NB4 (cell line): Measurements from ENCODE around the gene TMEM59L.

ENCODE experiments used
- MAX ChIP-seq: IDR thresholded peaks from 2 replicates; pipeline ENCODE4 v1.6.1; 2011; ENCODE audit warnings: low read depth, low read length
- POLR2A ChIP-seq: IDR thresholded peaks from 2 replicates; pipeline ENCODE4 v1.6.1; 2011; ENCODE audit warnings: mild to moderate bottlenecking; ENCODE audit not compliant: insufficient read length; ENCODE audit errors: extremely low read depth
- TF ChIP-seq, protein P1 (sequence below): IDR thresholded peaks from one replicate; pipeline ENCODE4 v1.5.1; 2012; ENCODE audit warnings: low read depth, low read length

GRCh38 chr19:18610245-18610555 is 2.5 kb upstream of the TMEM59L start:
- TF ChIP-seq, protein P1, sequence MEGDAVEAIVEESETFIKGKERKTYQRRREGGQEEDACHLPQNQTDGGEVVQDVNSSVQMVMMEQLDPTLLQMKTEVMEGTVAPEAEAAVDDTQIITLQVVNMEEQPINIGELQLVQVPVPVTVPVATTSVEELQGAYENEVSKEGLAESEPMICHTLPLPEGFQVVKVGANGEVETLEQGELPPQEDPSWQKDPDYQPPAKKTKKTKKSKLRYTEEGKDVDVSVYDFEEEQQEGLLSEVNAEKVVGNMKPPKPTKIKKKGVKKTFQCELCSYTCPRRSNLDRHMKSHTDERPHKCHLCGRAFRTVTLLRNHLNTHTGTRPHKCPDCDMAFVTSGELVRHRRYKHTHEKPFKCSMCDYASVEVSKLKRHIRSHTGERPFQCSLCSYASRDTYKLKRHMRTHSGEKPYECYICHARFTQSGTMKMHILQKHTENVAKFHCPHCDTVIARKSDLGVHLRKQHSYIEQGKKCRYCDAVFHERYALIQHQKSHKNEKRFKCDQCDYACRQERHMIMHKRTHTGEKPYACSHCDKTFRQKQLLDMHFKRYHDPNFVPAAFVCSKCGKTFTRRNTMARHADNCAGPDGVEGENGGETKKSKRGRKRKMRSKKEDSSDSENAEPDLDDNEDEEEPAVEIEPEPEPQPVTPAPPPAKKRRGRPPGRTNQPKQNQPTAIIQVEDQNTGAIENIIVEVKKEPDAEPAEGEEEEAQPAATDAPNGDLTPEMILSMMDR: no peak
- TF ChIP-seq POLR2A: no peak
- TF ChIP-seq MAX: no peak
